BLaER1 (cell line): ENCODE results near the gene RIBC2.

Source experiments
- H3K27ac ChIP-seq: shearing (Covaris generic); formaldehyde crosslinking; 2 replicates; pipeline ENCODE4 v1.8.1; 2022
- H3K27me3 ChIP-seq: shearing (Covaris generic); formaldehyde crosslinking; 2 replicates; pipeline ENCODE4 v1.8.1; 2022
- H3K36me3 ChIP-seq: shearing (Covaris generic); formaldehyde crosslinking; 2 replicates; pipeline ENCODE4 v1.8.1; 2022
- H3K4me1 ChIP-seq: shearing (Covaris generic); formaldehyde crosslinking; 2 replicates; pipeline ENCODE4 v1.8.1; 2022
- H3K4me2 ChIP-seq: shearing (Covaris generic); formaldehyde crosslinking; 2 replicates; pipeline ENCODE4 v1.8.1; 2022
- H3K4me3 ChIP-seq: shearing (Covaris generic); formaldehyde crosslinking; 2 replicates; pipeline ENCODE4 v1.8.1; 2022
- H3K9ac ChIP-seq: shearing (Covaris generic); formaldehyde crosslinking; 2 replicates; pipeline ENCODE4 v1.8.1; 2022
- H3K9me3 ChIP-seq: shearing (Covaris generic); formaldehyde crosslinking; 2 replicates; pipeline ENCODE4 v1.8.1; 2022
- H4K20me1 ChIP-seq: shearing (Covaris generic); formaldehyde crosslinking; 2 replicates; pipeline ENCODE4 v1.8.1; 2022
- Cebpa-rat ChIP-seq: shearing (Covaris generic); IDR thresholded peaks from 2 replicates; pipeline ENCODE4 v1.8.1; 2022

RIBC2 gene

GRCh38 chr22:45465633-45466032 lies 52.1 kb downstream of the RIBC2 start:
- H3K27ac ChIP-seq = no peak overlapping the region
- no peaks in the 10 kb centered on the region for H3K27me3 ChIP-seq
- H3K4me1 ChIP-seq = peaks cover 27% of the 10 kb centered on the region
- H3K4me3 ChIP-seq = no peak overlapping the region
- H3K9me3 ChIP-seq = peaks cover 16% of the 10 kb centered on the region
- no peak overlapping the region for H3K9ac ChIP-seq
- H3K4me2 ChIP-seq = no peak overlapping the region
- H3K36me3 ChIP-seq = no peaks in the 10 kb centered on the region
- H4K20me1 ChIP-seq = no peaks in the 10 kb centered on the region
- TF ChIP-seq Cebpa-rat = no peak

GRCh38 chr22:45468872-45469271 lies 55.4 kb downstream of the RIBC2 start:
- Histone ChIP-seq H3K9ac (no peak overlapping the region), H3K27me3 (no peaks in the 10 kb centered on the region), H4K20me1 (no peaks in the 10 kb centered on the region), H3K36me3 (no peaks in the 10 kb centered on the region), H3K4me2 (peak overlapping the region; percentile 27; the same call in 1 of the 2 replicates), H3K4me1 (peaks cover 19% of the 10 kb centered on the region), H3K9me3 (peaks cover 8% of the 10 kb centered on the region), H3K4me3 (no peak overlapping the region), H3K27ac (no peak overlapping the region)
- no peak for TF ChIP-seq Cebpa-rat

- no peak overlapping the region; the same call in 1 of the 2 replicates for H3K27ac ChIP-seq
Observed at GRCh38 chr22:45469281-45470073, 56.0 kb downstream of the RIBC2 start.

GRCh38 chr22:45470871-45471270 lies 57.4 kb downstream of the RIBC2 start:
- H3K9ac ChIP-seq = no peak overlapping the region
- no peaks in the 10 kb centered on the region for H4K20me1 ChIP-seq
- no peak overlapping the region for H3K27ac ChIP-seq
- no peaks in the 10 kb centered on the region for H3K27me3 ChIP-seq
- no peaks in the 10 kb centered on the region for H3K36me3 ChIP-seq
- peaks cover 6% of the 10 kb centered on the region; the same call in 1 of the 2 replicates for H3K9me3 ChIP-seq
- no peak overlapping the region for H3K4me3 ChIP-seq
- no peak overlapping the region for H3K4me2 ChIP-seq
- peaks cover 34% of the 10 kb centered on the region for H3K4me1 ChIP-seq
- TF ChIP-seq Cebpa-rat = no peak

More at GRCh38 chr22:45469281-45470073, 56.0 kb downstream of the RIBC2 start:
- H3K4me2 ChIP-seq = peak overlapping the region; percentile 27; the same call in 1 of the 2 replicates
- peaks cover 23% of the 10 kb centered on the region for H3K4me1 ChIP-seq
- TF ChIP-seq Cebpa-rat = no peak
- H4K20me1 ChIP-seq = no peaks in the 10 kb centered on the region
- no peaks in the 10 kb centered on the region for H3K27me3 ChIP-seq
- H3K9ac ChIP-seq = no peak overlapping the region
- H3K4me3 ChIP-seq = no peak overlapping the region
- no peaks in the 10 kb centered on the region for H3K36me3 ChIP-seq
- peaks cover 6% of the 10 kb centered on the region; the same call in 1 of the 2 replicates for H3K9me3 ChIP-seq

GRCh38 chr22:45472426-45472825 lies 58.9 kb downstream of the RIBC2 start:
- Histone ChIP-seq H3K27ac (no peak overlapping the region), H3K4me2 (no peak overlapping the region)

GRCh38 chr22:45473626-45474237 lies 60.2 kb downstream of the RIBC2 start:
- Histone ChIP-seq H3K4me2 (peak overlapping the region; percentile 33; the same call in 1 of the 2 replicates), H3K9ac (no peak overlapping the region), H3K9me3 (no peaks in the 10 kb centered on the region), H3K36me3 (no peaks in the 10 kb centered on the region), H3K4me1 (peaks cover 37% of the 10 kb centered on the region), H3K27me3 (no peaks in the 10 kb centered on the region), H4K20me1 (no peaks in the 10 kb centered on the region), H3K4me3 (no peak overlapping the region), H3K27ac (no peak overlapping the region)
- no peak for TF ChIP-seq Cebpa-rat

More at GRCh38 chr22:45472426-45472825, 58.9 kb downstream of the RIBC2 start:
- no peak for TF ChIP-seq Cebpa-rat
- Histone ChIP-seq H3K9me3 (no peaks in the 10 kb centered on the region; the same call in 1 of the 2 replicates), H3K4me1 (peaks cover 39% of the 10 kb centered on the region), H3K9ac (no peak overlapping the region), H3K36me3 (no peaks in the 10 kb centered on the region), H3K4me3 (no peak overlapping the region), H3K27me3 (no peaks in the 10 kb centered on the region), H4K20me1 (no peaks in the 10 kb centered on the region)

GRCh38 chr22:45475063-45475747 lies 61.7 kb downstream of the RIBC2 start:
- Histone ChIP-seq H4K20me1 (no peaks in the 10 kb centered on the region), H3K4me1 (peaks cover 25% of the 10 kb centered on the region), H3K4me3 (no peak overlapping the region), H3K4me2 (peak overlapping the region; percentile 56), H3K36me3 (no peaks in the 10 kb centered on the region), H3K9me3 (no peaks in the 10 kb centered on the region), H3K27ac (no peak overlapping the region), H3K9ac (no peak overlapping the region), H3K27me3 (no peaks in the 10 kb centered on the region)
- no peak for TF ChIP-seq Cebpa-rat

GRCh38 chr22:45475851-45476514 lies 62.5 kb downstream of the RIBC2 start:
- peaks cover 25% of the 10 kb centered on the region for H3K4me1 ChIP-seq
- TF ChIP-seq Cebpa-rat = no peak
- H3K36me3 ChIP-seq = no peaks in the 10 kb centered on the region
- H4K20me1 ChIP-seq = no peaks in the 10 kb centered on the region
- no peak overlapping the region for H3K27ac ChIP-seq
- no peak overlapping the region for H3K9ac ChIP-seq
- peaks cover 5% of the 10 kb centered on the region; the same call in 1 of the 2 replicates for H3K9me3 ChIP-seq
- no peaks in the 10 kb centered on the region for H3K27me3 ChIP-seq
- peak overlapping the region; percentile 56 for H3K4me2 ChIP-seq
- H3K4me3 ChIP-seq = no peak overlapping the region

- H3K4me1 ChIP-seq = peaks cover 25% of the 10 kb centered on the region
- no peak overlapping the region for H3K4me2 ChIP-seq
- no peak overlapping the region for H3K4me3 ChIP-seq
- H4K20me1 ChIP-seq = no peaks in the 10 kb centered on the region
- H3K36me3 ChIP-seq = no peaks in the 10 kb centered on the region
- peaks cover 8% of the 10 kb centered on the region; the same call in 1 of the 2 replicates for H3K9me3 ChIP-seq
- H3K9ac ChIP-seq = no peak overlapping the region
- H3K27me3 ChIP-seq = no peaks in the 10 kb centered on the region
- H3K27ac ChIP-seq = no peak overlapping the region
- no peak for TF ChIP-seq Cebpa-rat
Observed at GRCh38 chr22:45476814-45477213, 63.3 kb downstream of the RIBC2 start.
